ENCODE results near the gene MSI1.

- TF ChIP-seq, protein P1, sequence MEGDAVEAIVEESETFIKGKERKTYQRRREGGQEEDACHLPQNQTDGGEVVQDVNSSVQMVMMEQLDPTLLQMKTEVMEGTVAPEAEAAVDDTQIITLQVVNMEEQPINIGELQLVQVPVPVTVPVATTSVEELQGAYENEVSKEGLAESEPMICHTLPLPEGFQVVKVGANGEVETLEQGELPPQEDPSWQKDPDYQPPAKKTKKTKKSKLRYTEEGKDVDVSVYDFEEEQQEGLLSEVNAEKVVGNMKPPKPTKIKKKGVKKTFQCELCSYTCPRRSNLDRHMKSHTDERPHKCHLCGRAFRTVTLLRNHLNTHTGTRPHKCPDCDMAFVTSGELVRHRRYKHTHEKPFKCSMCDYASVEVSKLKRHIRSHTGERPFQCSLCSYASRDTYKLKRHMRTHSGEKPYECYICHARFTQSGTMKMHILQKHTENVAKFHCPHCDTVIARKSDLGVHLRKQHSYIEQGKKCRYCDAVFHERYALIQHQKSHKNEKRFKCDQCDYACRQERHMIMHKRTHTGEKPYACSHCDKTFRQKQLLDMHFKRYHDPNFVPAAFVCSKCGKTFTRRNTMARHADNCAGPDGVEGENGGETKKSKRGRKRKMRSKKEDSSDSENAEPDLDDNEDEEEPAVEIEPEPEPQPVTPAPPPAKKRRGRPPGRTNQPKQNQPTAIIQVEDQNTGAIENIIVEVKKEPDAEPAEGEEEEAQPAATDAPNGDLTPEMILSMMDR (conservative IDR thresholded peaks at IDR 0.05; ENCODE audit: low read length) = no peak
- no peak for TF ChIP-seq EZH2phosphoT487 (IDR thresholded peaks at IDR 0.05; ENCODE audit: borderline replicate concordance, low read depth, low read length)
Observed at GRCh38 chr12:120365675-120366340, 3.2 kb downstream of the MSI1 start.

Data from OCI-LY7 (cell line).